ENCODE data around the gene RASSF1.
"Not testable (repeated sequence)": the region's sequence is repeated elsewhere in the genome, so short reads cannot be mapped to it uniquely, and the experiment has no call there.

RASSF1 gene

DNA sequence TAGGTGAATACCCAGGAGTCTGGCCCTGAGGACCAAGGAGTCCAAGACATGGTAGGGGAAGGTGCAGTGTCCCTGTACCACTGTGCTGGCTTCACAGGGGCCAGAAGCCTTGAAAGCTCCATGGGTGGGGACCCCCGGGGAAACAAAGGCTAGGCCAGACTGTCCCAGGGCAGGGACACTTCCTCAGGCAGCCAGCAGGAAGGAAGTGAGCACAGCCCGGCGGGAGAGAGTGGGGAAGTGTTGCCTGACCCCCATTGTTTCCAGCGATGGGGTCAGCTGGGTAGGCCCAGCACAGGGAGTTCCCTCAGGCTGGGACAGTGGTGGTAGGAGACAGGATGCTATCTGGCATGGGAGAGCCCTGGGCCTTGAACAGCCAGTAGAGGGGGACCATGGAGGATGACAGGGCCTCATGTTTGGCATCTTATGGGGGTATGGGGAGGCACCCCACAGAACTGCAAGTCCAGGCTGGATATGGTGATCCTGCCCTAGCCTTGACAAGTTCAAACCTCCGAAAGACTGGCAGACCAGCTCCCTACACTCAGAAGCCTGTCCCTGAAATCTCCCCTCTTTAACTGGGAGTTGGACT, 16.9 kb downstream of the RASSF1 start:
- no peak for DNase-seq (ENCODE audit: low read depth)

DNA sequence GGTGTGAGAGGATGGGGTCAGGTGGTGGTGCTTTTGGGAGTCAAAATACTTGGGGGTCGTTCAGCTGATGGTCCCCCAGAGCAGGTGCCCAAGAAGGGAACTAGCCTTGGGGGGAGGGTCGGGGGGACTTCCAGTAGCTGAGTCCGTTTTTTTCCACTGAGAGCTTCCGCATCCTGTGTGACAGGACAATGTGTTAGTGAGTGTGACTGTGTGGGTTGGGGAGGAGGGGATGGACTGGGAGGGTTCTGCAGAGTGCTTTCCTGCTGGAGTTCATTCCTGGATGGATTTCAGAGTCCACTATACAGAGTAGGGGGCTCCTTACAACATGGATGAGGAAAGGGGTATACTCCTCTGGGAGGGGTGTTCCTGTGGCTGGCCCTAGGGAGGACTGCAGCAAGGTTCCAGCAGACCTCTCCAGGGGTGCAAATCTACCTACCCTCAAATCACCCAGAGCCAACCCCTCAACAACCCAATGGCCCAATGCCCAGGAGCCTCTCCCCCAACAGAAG, 17.5 kb downstream of the RASSF1 start:
- DNase-seq (ENCODE audit: low read depth): no peak

DNA sequence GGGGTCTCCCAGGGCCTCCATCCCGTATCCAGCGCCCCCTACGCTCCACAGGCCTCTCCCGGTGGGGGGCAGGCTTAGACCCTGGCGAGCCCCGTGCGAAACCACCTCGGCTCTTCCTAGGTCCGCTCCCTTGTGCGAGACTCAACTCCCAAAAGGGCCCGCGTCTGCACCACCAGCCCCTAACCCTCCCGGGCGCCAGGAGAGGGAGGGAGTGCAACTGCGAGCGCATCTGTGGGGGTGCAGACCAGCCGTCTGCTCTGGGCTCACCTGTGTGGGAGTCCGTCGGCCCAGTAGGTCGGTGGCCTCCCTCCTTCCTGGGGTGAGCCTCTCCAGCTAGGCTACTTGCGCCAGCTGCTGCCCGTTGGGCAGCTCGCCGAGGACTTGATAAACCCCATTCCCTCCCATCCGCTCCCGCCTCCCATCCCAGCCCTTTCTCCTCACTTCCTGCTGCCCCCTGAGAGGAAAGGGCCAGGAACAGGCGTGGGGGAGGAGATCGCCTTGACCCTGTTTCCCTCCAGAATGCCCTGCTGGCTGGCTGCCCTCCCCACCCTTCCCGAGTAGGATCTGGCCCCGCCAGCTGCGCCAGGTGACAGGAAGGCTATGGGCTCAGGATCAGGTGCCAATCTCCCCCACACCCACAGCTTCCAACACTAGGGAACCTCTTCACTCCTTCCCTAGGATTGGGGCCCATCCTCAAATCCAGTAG, 18.1 kb downstream of the RASSF1 start, which contains the start of gene HYAL2:
Gene HYAL2, minus strand, starts transcription at position 360 of the 706 bp plus-strand sequence. CDS start 2,256 bp downstream, outside the sequence.
- no peak for DNase-seq (ENCODE audit: low read depth)

DNA sequence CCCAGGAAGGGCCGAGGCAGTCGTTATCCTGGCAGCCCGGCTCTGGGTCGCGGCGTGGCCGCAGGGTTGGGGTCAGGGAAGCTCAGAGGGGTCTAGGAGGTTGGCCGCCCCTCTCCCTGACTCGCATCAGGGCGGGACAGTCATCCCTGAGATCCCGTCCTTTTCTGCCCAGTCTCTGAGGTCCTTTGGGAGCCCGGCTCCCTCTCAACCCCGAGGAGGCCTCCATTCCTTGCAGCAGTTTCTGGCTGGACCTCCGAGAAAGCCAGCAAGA, 18.6 kb downstream of the RASSF1 start:
- no peak for DNase-seq (ENCODE audit: low read depth)

DNA sequence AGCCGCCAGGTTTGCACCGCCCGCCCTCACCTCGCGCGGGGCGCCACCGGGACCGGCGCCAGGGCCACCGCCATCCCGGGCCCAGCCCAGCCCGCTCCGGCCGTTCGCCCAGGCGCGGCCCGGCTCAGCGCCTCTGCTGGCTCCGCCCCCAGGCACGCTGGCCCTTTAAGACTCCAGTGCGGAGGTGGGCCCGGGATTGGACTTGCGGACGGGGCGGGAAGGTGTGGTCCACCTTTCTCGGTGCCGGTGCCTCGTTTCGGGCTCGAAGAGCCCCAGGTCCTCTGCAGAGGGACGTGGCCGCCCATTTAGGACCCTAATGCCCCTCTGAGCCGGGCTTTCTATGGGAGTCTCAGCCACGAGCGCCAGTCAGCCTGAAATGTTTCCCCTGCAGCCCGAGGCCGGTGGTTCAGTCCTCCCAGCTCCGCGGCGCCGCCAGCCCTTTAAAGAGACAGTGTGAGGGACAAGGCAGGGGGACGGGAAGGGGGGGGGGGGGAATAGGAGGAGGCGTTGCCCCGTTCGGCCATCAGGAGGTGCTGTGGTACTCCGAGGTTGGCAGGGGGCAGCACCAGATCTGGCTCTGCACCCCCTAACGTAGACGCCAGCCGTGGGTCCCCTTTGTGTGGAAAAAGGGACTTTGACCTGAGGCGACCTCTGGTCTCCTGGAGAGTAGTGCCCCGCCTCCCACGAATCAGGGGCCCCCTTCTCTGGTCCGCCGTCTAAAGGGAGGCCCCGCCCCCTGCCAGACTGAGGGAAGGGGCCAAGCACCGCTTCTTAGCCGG, 19.1 kb downstream of the RASSF1 start:
- DNase-seq (ENCODE audit: low read depth): no peak

DNA sequence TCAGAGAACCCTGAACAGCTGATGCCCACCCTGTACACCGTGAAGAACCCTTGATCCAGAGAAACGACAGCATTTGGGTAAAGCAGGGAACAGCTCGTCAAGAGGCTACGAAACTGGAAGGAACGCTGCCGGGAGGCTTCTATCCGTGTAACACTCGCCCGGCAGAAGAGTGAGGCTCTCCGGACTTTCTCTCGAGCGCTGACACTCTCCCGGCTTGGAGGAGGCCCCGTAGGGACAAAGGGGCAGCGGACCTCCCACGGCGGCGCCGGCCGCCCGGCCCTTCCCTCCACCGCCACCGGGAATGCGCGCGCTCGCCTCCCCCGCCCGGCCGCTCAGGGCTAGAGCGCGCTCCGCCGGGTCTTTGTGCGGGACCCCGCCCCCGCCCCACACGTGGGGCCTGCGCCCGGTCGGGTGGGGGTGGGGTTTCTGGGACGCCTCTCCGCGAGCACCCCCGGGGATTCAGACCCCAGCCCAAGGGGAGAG, 19.7 kb downstream of the RASSF1 start:
- no peak for DNase-seq (ENCODE audit: low read depth)

DNA sequence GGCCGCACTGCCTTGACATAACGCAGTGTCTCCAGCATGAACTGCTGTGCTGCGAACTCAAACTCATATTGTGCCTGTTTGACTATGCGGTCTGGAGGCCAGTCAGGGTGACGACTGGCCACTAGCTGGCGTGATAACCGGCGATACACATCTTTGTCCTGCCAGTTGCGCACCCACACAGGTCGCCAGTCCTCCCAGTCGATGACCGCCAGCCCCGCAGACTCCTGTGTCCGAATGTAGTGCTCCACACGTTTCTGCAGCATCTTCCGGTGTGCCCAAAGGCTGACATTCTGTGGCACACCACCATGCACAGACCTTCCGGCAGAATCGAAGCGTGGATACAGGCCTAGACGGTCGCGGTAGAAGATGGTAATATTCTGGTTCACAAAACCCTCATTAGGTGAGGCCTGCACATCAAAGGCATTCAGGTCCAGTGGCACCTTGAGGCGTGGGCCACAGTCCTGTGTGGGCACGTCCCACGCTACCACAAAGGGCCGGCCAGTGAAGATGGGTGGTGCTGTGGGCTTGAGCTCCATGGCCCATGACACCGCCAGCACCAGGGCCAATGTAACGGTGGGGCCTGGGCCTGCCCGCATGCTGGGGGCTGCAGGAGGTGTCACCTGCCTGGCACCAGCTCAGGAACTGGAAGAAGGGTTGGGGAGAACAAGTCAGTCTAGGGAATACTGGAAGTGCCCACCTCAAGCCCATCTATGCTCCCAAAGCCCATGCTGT, 20.6 kb downstream of the RASSF1 start:
- no peak for DNase-seq (ENCODE audit: low read depth)

DNA sequence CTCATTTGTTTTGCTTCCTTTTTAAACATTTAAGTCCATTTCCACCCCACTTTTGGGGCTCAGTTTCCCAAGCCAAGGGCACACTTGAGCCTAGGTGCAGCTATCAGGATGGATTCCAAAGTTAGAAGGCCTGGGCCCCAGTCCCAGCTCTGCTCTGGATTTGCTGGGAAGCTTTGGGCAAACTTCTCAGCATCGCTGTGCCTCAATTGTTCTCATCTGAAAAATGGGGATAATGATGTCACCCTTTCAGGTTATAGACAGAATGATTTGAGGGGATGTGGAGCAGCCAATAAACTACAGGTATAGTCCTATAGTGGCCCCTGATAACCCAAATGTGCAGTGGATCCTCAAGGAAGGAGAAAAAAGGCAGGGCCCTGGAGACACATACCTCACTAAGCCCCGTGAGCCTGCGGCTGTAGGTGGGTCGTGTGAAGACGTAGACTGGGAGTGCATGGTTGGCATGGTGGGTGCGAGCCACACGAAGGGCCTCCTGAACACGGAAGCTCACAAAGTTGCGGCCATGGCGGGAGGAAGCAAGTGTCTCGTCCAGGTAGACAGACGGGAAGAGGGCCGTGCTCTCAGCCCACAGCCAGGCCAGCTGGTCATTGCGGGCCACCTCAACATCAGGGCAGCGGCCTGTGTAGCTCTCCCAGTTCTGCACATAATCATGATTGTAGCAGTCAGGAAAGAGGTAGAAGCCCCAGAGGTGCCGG, 21.3 kb downstream of the RASSF1 start:
- DNase-seq (ENCODE audit: low read depth): no peak

DNA sequence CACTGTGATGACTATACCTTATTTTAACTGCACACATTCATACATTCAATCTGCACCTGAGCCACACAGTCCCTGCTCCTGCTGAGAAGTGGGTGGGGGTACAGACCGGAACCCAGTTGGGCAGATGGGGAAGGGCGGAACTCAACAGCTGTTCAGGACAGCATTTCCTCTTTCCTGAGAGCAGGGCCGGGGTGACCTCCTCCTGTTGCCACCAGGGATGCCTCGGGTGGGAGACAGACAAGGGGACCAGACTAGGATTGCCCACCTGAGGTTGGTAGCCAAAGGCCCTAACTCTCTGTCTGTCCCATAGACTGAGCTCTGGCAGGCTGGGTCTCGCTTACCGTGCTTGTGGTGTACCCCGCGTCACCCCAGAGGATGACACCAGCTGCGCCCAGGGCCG, 22.0 kb downstream of the RASSF1 start:
- DNase-seq (ENCODE audit: low read depth): no peak

DNA sequence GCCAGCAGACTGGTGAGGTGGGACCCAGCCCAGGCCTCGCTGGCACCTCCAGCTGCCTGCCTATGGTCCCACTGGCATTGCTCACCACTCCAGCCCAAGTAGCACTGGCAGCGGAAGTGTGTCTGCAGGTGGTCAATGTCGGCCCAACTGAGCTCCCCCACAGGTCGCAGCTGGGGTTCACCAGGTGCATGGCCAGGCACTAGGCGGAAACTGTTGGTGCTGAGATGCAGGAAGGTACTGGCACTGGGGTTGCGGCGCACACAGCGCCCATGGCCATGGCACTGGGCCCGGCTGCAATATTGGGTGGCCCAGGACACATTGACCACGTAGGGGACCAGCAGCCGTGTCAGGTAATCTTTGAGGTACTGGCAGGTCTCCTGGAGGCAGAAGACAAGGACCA, 22.5 kb downstream of the RASSF1 start:
- no peak for DNase-seq (ENCODE audit: low read depth)

DNA sequence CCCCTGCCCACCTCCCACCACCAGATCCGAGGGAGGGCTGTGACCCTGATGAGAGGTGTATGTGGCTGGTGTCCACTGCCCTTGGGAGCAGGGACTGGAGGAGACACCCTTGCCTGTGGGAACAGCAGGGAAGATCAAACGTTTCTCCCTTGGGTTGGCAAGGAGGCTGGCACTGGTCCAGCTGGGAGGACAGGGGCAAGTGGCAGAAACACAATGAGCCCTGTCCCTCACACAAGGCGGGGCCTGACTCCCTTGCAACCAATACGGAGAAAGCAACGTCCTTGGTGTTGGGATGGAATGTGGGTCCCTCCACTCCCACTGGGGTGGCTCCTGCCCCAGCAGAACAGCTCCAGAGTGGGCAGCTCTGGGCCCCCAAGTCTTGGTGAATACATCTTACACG, 23.3 kb downstream of the RASSF1 start:
- no peak for DNase-seq (ENCODE audit: low read depth)

DNA sequence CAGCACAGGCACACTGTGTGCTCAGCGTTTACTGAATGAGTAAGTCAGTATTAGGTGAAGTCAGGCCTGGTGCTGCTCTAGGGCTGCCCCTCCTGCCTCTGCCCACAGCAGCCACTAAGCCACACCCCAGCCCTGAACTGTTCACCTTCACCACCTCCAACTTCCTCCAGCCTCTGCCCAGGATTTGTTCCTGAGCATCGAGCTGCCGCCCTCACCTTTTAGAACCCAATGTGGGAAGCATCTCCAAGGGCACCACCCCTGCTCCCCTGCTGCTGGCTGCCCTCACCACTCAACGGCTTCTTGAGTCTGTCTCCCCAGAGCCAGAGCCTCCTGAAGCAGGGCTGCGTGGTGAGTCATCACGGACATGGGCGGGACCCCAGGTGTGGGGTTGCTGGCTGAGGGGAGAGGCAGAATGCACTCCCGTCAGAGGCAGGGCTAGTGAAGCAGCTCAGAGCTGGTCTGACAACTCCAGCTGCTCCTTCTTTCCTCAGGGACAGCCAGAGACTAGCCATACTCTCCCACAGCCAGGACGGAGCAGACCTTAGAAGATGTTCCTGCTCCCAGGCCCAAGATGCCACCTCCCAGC, 23.9 kb downstream of the RASSF1 start:
- DNase-seq (ENCODE audit: low read depth): no peak

DNA sequence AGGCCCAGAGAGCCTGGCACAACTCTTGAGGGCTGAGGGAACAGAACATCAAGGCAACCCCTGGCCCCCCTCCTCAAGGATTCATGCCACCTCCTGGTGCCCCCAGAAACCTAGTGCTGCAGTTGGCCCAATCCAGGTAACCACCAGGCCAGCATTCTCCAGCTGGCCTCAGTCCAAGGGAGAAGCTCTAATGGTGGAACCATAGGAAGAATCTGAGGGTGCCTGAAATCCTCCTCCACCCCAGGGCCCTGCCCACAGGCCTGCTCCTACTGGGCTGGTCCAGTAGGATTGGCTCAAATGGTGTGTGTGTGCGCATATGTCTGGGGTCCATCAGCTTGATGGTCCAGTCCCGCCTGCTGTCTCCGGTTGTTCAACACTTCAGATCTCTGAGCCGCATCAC, 25.8 kb downstream of the RASSF1 start:
- no peak for DNase-seq (ENCODE audit: low read depth)

DNA sequence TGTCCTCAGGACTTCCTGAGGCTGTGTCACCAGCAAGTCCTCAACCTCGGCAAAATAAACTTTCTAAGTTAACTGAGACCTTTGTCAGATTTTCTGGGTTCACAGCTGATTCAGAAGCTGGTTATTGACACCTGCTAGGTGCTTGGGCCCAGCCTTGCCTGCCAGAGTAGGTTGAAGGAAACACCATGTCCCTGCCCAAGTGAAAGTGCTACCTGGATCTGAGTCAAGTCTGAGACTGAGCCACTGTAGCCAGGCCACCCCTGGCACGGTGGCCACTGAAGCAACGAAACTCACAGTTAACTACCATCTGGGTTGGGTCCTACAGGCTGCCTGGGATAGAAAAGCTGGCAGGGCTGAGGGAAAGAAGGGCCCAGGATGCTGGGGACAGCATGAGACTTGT, 26.3 kb downstream of the RASSF1 start:
- DNase-seq (ENCODE audit: low read depth): no peak

DNA sequence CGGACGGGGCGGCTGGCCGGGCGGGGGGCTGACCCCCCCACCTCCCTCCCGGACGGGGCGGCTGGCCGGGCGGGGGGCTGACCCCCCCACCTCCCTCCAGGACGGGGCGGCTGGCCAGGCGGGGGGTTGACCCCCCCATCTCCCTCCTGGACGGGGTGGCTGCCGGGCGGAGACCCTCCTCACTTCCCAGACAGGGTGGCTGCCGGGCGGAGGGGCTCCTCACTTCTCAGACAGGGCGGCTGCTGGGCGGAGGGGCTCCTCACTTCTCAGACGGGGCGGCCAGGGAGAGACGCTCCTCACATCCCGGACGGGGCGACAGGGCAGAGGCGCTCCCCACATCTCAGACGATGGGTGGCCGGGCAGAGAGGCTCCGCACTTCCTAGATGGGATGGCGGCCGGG, 28.6 kb downstream of the RASSF1 start:
- DNase-seq (ENCODE audit: low read depth): not testable (repeated sequence)

DNA sequence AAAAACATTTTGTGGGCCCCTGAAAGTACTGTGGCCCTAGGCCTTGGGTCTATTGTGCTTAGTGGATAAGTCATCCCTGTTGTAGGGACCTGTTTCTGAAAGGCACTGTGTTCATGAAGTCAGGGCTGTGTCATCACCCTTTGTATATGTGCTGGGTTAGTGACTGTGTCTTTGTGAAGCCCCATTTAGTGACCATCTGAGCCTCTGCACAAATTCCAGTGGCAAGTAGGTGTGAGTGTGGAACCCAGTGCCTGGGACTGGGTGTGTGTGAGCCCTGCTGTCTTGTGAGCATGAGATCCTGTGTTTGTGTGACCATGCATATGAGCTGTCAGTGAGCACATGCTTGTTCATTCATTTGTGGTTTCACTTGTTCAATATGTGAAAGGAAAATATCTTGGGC, 36.0 kb downstream of the RASSF1 start:
- no peak for DNase-seq (ENCODE audit: low read depth)

DNA sequence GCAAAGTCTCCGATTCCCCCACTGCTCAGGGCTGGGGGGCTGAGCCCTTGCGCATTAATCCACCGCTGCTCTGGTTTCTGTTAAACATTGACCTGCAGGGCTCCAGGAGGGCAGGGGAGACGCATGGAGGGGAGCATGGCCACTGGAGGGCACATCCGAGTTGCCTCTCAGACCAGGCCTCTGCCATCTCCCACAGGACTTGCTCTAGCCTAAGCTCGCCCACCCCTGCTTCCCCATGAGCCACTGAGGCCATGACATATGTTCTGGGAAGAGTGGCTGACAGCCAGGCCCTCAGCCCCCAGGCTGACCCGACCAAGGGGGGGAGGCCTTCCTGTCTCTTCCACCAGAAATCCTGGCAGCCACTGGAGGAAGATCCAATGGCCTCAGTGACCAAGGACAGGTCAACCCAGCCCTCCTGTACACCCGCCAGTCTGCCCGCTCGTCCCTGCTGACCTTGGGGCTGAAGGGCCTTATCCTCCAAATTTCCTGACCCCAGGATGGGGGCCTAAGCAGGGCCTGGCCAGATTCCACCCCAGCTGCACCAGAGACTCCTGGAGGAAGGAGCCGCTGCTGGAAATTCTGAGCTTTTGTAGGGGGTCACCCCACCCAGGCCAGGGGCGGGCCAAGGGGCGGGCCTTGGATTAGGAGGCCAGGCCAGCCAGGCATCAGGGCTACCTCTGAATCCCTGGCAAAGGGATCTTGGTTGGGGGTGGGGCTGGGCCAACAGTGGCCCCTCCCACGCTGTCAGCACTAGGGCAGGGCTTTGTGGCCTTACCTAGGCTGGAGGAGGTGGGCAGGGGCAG, 37.4 kb downstream of the RASSF1 start, which contains the start of gene HYAL1:
Gene HYAL1, minus strand, starts transcription at position 562 of the 803 bp plus-strand sequence. CDS start 618 bp downstream, outside the sequence.
- DNase-seq (ENCODE audit: low read depth): no peak

DNA sequence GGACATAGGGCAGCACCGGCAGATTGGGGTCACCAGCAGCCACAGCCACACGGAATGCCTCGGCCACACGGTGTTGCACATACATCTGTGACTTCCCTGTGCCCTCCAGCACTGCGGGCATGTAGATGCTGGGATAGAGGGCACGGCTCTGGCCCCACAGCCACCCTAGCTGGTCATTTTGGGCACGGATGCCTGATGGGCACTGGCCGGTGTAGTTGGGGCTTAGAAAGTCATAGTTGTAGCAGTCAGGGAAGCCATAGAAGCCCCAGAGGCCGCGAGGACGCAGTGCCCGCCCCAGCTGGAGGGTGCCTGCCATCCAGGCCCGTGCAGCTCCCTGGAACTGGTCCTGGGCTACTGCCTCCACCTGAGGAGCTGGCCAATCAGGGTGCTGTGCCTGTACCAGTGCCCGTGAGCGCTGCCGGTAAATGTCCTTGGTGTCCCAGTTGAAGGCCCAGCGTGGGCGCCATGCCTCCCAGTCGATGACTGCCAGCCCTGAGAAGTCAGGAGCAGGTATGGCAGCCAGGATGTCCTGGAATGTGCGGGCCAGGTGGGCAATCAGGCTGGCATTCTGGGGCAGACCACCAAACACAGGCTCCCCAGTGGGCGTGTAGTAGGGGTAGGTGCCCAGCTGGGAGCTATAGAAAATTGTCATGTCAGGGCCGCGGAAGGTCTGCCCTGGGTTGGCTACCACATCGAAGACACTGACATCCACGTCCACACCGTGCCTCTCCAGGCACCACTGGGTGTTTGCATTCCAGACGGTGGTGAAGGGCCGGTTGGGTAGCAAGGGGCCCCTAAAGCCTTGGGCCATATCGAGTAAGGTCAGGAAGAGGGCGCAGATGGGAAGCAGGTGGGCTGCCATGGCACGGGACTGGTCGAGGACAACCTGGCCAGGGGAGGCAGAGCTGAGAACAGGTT, 38.3 kb downstream of the RASSF1 start:
- DNase-seq (ENCODE audit: low read depth): no peak

DNA sequence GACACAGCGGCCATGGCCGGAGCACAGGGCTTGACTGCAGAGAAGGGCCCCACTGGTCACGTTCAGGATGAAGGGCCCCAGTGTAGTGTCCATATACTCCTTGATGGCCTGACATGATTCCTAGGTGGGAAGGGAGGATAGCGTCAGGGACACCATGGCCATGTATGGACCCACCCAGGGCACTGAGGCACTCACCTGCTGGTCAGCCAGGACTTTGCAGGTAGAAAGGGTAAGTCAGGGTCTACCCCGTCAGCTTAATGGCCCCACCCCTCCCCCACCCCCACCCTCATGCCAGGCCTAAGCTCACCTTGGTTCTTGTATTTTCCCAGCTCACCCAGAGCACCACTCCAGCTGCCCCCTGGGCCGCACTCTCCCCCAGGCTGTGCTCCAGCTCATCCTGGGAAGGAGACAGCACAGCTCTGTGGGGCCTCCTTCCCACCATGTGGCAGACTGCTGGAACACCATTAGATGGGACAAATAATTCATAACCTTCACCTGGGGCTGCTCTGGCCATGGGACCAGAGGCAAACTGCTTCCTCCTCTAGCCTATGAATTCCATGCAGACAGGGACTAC, 39.9 kb downstream of the RASSF1 start:
- no peak for DNase-seq (ENCODE audit: low read depth)
